OCI-LY1 (cell line): ENCODE measurements around the gene FADD.

Source experiments
- CTCF ChIP-seq: fragments of 200-600 bp; sonication (generic), shearing (Covaris generic); IDR thresholded peaks from 2 replicates; pipeline ENCODE4 v1.5.1; 2017; ENCODE audit warnings: mild to moderate bottlenecking, antibody characterized with exemption, low read length, moderate library complexity, mixed read lengths
- EZH2 ChIP-seq: fragments of 200-600 bp; sonication (generic), shearing (Covaris generic); IDR thresholded peaks from 2 replicates; pipeline ENCODE4 v1.8.0; 2017; ENCODE audit warnings: borderline replicate concordance, mixed run types, mild to moderate bottlenecking, antibody characterized with exemption, low read length, moderate library complexity, mixed read lengths

GRCh38 chr11:70242885-70243284 lies 39.8 kb downstream of the FADD start:
- TF ChIP-seq CTCF (no peak), EZH2 (no peak)
